Astrocyte (in vitro differentiated cells and primary cell): ENCODE data around the gene HERPUD1. TPM values are rescaled to one million over a fixed set of nuclear protein-coding genes. Genes with fewer than 3 reads are reported as not detected.
A peak's percentile ranks its signal among the peaks of the same experiment; 100 is the strongest.

Source experiments
- DNase-seq: peaks from one replicate; pipeline ENCODE4 v3.0.0-alpha.2; 2010; ENCODE audit warnings: low read depth
- FAIRE-seq: peaks from 2 replicates; lab custom pipeline; 2011; peaks lifted over from hg19 to GRCh38; lab: Jason Lieb, UNC
- H2AFZ ChIP-seq: 2 replicates; pipeline ENCODE4 v1.6.0; 2012; ENCODE audit warnings: low read depth, low read length, inconsistent platforms
- H3K27ac ChIP-seq: 2 replicates; pipeline ENCODE4 v1.5.1; 2011; ENCODE audit warnings: low read depth, low read length, inconsistent platforms
- H3K27me3 ChIP-seq: 2 replicates; pipeline ENCODE4 v1.6.0; 2011; ENCODE audit warnings: low read length, inconsistent platforms; ENCODE audit not compliant: insufficient read depth
- H3K36me3 ChIP-seq: 2 replicates; pipeline ENCODE4 v1.5.1; 2011; ENCODE audit warnings: low read length, inconsistent platforms; ENCODE audit not compliant: insufficient read depth
- H3K4me1 ChIP-seq: 2 replicates; pipeline ENCODE4 v1.5.1; 2011; ENCODE audit warnings: low read length, inconsistent platforms; ENCODE audit not compliant: insufficient read depth
- H3K4me2 ChIP-seq: 2 replicates; pipeline ENCODE4 v1.6.0; 2012; ENCODE audit warnings: low read length, inconsistent platforms
- H3K4me3 ChIP-seq: 2 replicates; pipeline ENCODE4 v1.5.1; 2011; ENCODE audit warnings: low read depth, mild to moderate bottlenecking, low read length, inconsistent platforms; ENCODE audit not compliant: insufficient read depth
- H3K79me2 ChIP-seq: 2 replicates; pipeline ENCODE4 v1.6.0; 2012; ENCODE audit warnings: mild to moderate bottlenecking, low read length, inconsistent platforms; ENCODE audit not compliant: insufficient read depth
- H3K9ac ChIP-seq: 2 replicates; pipeline ENCODE4 v1.6.0; 2012; ENCODE audit warnings: mild to moderate bottlenecking, low read length, inconsistent platforms
- H3K9me3 ChIP-seq: 2 replicates; pipeline ENCODE4 v1.5.1; 2012; ENCODE audit warnings: low read depth, mild to moderate bottlenecking, low read length, inconsistent platforms; ENCODE audit not compliant: insufficient read depth
- H4K20me1 ChIP-seq: 2 replicates; pipeline ENCODE4 v1.6.0; 2012; ENCODE audit warnings: low read length, inconsistent platforms; ENCODE audit not compliant: insufficient read depth
- H3K27ac Mint-ChIP-seq: one replicate; pipeline ENCODE4 v1.8.0; 2021; ENCODE audit warnings: mild to moderate bottlenecking, mixed read lengths; ENCODE audit not compliant: unreplicated experiment
- H3K27me3 Mint-ChIP-seq: one replicate; pipeline ENCODE4 v1.8.0; 2021; ENCODE audit warnings: low read depth, mixed read lengths; ENCODE audit not compliant: unreplicated experiment
- H3K36me3 Mint-ChIP-seq: one replicate; pipeline ENCODE4 v1.8.0; 2021; ENCODE audit warnings: low read depth, mixed read lengths; ENCODE audit not compliant: unreplicated experiment
- H3K4me1 Mint-ChIP-seq: one replicate; pipeline ENCODE4 v1.8.0; 2021; ENCODE audit warnings: low read depth, mixed read lengths; ENCODE audit not compliant: unreplicated experiment
- H3K4me3 Mint-ChIP-seq: one replicate; pipeline ENCODE4 v1.8.0; 2021; ENCODE audit warnings: mild to moderate bottlenecking, moderate library complexity, mixed read lengths; ENCODE audit not compliant: unreplicated experiment
- H3K9me3 Mint-ChIP-seq: one replicate; pipeline ENCODE4 v1.8.0; 2021; ENCODE audit warnings: mild to moderate bottlenecking, mixed read lengths; ENCODE audit not compliant: unreplicated experiment
- CTCF ChIP-seq: IDR thresholded peaks from 2 replicates; pipeline ENCODE4 v1.5.1; 2011; ENCODE audit warnings: low read depth, mild to moderate bottlenecking, inconsistent platforms, low read length, moderate library complexity; ENCODE audit not compliant: insufficient read depth
- EZH2 ChIP-seq: IDR thresholded peaks from 2 replicates; pipeline ENCODE4 v1.6.1; 2012; ENCODE audit warnings: mild to moderate bottlenecking, low read length, inconsistent platforms; ENCODE audit not compliant: insufficient read depth
- total RNA-seq: library from RNA; stranded (reverse); gene quantifications from 2 replicates; pipeline ENCODE4 v1.2.1, GENCODE V29; 2021

HERPUD1 gene
- total RNA-seq, 1 donor from 2014 or later: 234 TPM

- no peak for DNase-seq
- H3K9me3 ChIP-seq: no peaks in the 10 kb centered on the region
- TF ChIP-seq EZH2: no peak
- no peak for TF ChIP-seq CTCF
- H3K4me3 ChIP-seq: no peak overlapping the region
- H3K27me3 Mint-ChIP-seq: peaks cover 3% of the 10 kb centered on the region
- FAIRE-seq: peak; percentile 26
- H3K27ac ChIP-seq: no peak overlapping the region
- H3K9ac ChIP-seq: no peak overlapping the region
- H3K4me2 ChIP-seq: no peak overlapping the region
- H3K36me3 ChIP-seq: no peaks in the 10 kb centered on the region
- no peaks in the 10 kb centered on the region for H3K9me3 Mint-ChIP-seq
- no peak overlapping the region for H2AFZ ChIP-seq
- no peaks in the 10 kb centered on the region for H3K36me3 Mint-ChIP-seq
- H4K20me1 ChIP-seq: no peaks in the 10 kb centered on the region
- no peaks in the 10 kb centered on the region for H3K79me2 ChIP-seq
- H3K27me3 ChIP-seq: no peaks in the 10 kb centered on the region
- no peak overlapping the region for H3K27ac Mint-ChIP-seq
- H3K4me1 ChIP-seq: no peaks in the 10 kb centered on the region
- no peaks in the 10 kb centered on the region for H3K4me1 Mint-ChIP-seq
- H3K4me3 Mint-ChIP-seq: no peak overlapping the region
These were observed 24.1 kb downstream of the HERPUD1 start for GRCh38 chr16:56956076-56956475.

- Histone ChIP-seq H2AFZ (no peak overlapping the region), H3K79me2 (no peaks in the 10 kb centered on the region), H3K4me1 (no peaks in the 10 kb centered on the region), H3K4me2 (no peak overlapping the region), H3K9ac (no peak overlapping the region), H4K20me1 (no peaks in the 10 kb centered on the region), H3K27ac (no peak overlapping the region), H3K36me3 (no peaks in the 10 kb centered on the region), H3K9me3 (no peaks in the 10 kb centered on the region), H3K27me3 (no peaks in the 10 kb centered on the region), H3K4me3 (no peak overlapping the region)
- DNase-seq: no peak
- Mint-ChIP-seq H3K27ac (no peak overlapping the region), H3K27me3 (peaks cover 4% of the 10 kb centered on the region), H3K4me3 (no peak overlapping the region), H3K36me3 (no peaks in the 10 kb centered on the region), H3K4me1 (no peaks in the 10 kb centered on the region), H3K9me3 (no peaks in the 10 kb centered on the region)
- no peak for FAIRE-seq
- no peak for TF ChIP-seq EZH2
- peak; percentile 19 for TF ChIP-seq CTCF
These were observed 24.8 kb downstream of the HERPUD1 start for GRCh38 chr16:56956756-56957155.

GRCh38 chr16:56960681-56961281 is 28.8 kb downstream of the HERPUD1 start:
- no peak overlapping the region for H3K27ac Mint-ChIP-seq
- Histone ChIP-seq H3K9me3 (no peaks in the 10 kb centered on the region), H3K79me2 (no peaks in the 10 kb centered on the region), H3K9ac (no peak overlapping the region), H3K4me1 (peaks cover 15% of the 10 kb centered on the region), H3K36me3 (no peaks in the 10 kb centered on the region), H2AFZ (no peak overlapping the region), H3K4me3 (no peak overlapping the region), H4K20me1 (no peaks in the 10 kb centered on the region), H3K27ac (no peak overlapping the region), H3K4me2 (no peak overlapping the region), H3K27me3 (no peaks in the 10 kb centered on the region)
- H3K9me3 Mint-ChIP-seq: peaks cover 3% of the 10 kb centered on the region
- H3K4me3 Mint-ChIP-seq: no peak overlapping the region
- no peak for TF ChIP-seq CTCF
- no peak for TF ChIP-seq EZH2
- FAIRE-seq (no peak), DNase-seq (no peak)
- H3K36me3 Mint-ChIP-seq: no peaks in the 10 kb centered on the region
- H3K27me3 Mint-ChIP-seq: peaks cover 4% of the 10 kb centered on the region
- H3K4me1 Mint-ChIP-seq: peaks cover 8% of the 10 kb centered on the region
